Spleen (tissue), 7 donors: ENCODE results near the gene SMIM27.

Source experiments
- CTCF ChIP-seq, 11 experiments: fragments of 200-600 bp in 7 of 11; fragments of 450-650 bp in 4 of 11; sonication (generic) in 4 of 11; IDR thresholded peaks in 8 of 11; conservative IDR thresholded peaks in 3 of 11; 1 replicate in 7 of 11; 2 replicates in 4 of 11; pipeline versions ENCODE4 v1.4.0 to v1.8.0; 2016 to 2021; ENCODE audit warnings: antibody characterized with exemption in 11 of 11, inconsistent platforms in 4 of 11, mild to moderate bottlenecking in 1 of 11
- POLR2A ChIP-seq, 3 donors: fragments of 450-650 bp; IDR thresholded peaks; one replicate each; pipeline ENCODE4 v1.5.1; 2017; ENCODE audit warnings: antibody characterized with exemption in 3 of 3, mild to moderate bottlenecking in 1 of 3
- POLR2AphosphoS5 ChIP-seq, 3 donors: sonication (generic); formaldehyde crosslinking; IDR thresholded peaks; one replicate each; pipeline ENCODE4 v1.5.1; 2017; ENCODE audit warnings: antibody characterized with exemption in 3 of 3
- donor health status: DM: no; HTN: no; CAD: no; lungs with moderate emphysema.
- donor health status: DM: no; HTN: no; CAD: no.
- donor health status: DM: no; HTN: no; CAD: no.

DNA sequence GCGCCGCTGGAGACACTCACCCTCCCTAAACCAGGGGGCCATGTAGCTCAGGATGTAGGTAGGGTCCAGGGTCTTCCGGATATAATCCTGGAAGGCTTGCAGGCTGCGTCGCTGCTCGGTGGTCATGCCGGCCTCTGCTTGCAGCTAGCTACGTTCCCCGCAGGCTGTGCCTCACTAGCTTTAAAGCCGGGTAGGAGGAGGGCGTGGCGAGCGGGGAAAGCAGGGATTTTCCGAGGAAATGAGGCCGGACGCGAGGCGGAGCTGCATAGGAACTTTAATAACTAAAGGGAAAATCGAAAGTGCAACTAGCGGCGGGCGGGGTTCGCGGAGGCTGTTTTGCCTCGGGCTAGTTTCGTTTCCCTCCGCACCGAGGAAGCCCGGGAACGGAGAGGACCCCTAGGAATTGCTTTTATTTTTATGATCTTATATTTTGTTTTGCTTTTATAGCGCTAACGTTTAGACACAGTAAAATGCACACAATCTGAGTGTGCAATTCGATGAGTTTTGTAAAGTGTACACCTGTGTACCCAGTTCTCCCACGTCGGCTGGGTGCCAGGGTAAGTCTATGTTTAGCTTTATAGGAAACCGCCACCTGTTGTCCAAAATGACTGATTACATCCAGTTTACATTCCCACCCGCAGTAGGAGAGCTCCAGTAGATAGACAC, 26.0 kb upstream of the SMIM27 start, which contains the start of gene RIGI:
- TF ChIP-seq CTCF (IDR thresholded peaks at IDR 0.05 in 8 of 11, conservative IDR thresholded peaks at IDR 0.05 in 3 of 11): peak in 9 of 11 experiments; percentile 13 to 60 (median 51)
- peak; percentile 89 to 98 (median 90) for TF ChIP-seq POLR2AphosphoS5 (IDR thresholded peaks at IDR 0.05)
- TF ChIP-seq POLR2A (IDR thresholded peaks at IDR 0.05): peak in 1 of 3 donors; percentile 84
